ENCODE results near the gene ST3GAL4.

DNA sequence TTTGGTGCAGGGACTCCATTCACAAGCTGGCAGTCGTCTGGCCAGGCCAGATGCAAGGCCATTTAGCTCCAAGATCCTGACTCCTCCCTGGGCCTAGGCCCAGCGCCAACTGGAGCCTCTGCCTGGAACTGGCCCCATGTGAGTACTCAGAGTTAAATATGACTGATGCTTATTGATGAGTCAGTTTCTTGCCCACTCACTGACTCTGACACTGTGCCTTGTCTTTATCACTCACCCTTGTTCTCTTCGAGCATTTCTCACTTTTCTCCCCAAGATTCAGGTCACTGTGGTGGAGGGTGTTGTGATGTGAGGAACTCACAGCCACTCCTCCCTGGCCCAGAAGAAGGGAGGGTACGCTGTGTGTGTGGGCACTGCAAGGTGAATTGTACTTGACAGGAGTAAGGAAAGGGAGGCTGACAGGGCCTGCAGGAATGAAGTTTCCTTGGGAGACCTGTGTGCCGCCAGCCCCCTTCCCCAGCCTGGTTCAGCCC, 23.2 kb upstream of the ST3GAL4 start:
- TF ChIP-seq ZNF426 (tag by site-specific recombination; IDR thresholded peaks at IDR 0.05) (no peak), ZNF747 (tag by site-specific recombination; IDR thresholded peaks at IDR 0.05) (no peak), SP2 (tag by site-specific recombination; IDR thresholded peaks at IDR 0.05) (no peak), ZNF776 (tag by site-specific recombination; IDR thresholded peaks at IDR 0.05; ENCODE audit: borderline replicate concordance) (no peak), ZNF677 (tag by site-specific recombination; IDR thresholded peaks at IDR 0.05) (no peak), ZNF211 (tag by site-specific recombination; IDR thresholded peaks at IDR 0.05; ENCODE audit: low read depth) (no peak), ZNF76 (tag by site-specific recombination; IDR thresholded peaks at IDR 0.05; ENCODE audit: borderline replicate concordance, low read depth) (no peak), ZNF24 (tag by site-specific recombination; IDR thresholded peaks at IDR 0.05) (no peak), ZNF701 (tag by site-specific recombination; IDR thresholded peaks at IDR 0.05) (no peak)
- TF ChIP-seq, protein P1, sequence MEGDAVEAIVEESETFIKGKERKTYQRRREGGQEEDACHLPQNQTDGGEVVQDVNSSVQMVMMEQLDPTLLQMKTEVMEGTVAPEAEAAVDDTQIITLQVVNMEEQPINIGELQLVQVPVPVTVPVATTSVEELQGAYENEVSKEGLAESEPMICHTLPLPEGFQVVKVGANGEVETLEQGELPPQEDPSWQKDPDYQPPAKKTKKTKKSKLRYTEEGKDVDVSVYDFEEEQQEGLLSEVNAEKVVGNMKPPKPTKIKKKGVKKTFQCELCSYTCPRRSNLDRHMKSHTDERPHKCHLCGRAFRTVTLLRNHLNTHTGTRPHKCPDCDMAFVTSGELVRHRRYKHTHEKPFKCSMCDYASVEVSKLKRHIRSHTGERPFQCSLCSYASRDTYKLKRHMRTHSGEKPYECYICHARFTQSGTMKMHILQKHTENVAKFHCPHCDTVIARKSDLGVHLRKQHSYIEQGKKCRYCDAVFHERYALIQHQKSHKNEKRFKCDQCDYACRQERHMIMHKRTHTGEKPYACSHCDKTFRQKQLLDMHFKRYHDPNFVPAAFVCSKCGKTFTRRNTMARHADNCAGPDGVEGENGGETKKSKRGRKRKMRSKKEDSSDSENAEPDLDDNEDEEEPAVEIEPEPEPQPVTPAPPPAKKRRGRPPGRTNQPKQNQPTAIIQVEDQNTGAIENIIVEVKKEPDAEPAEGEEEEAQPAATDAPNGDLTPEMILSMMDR (tag by site-specific recombination; IDR thresholded peaks at IDR 0.05): no peak
- TF ChIP-seq, protein P2, sequence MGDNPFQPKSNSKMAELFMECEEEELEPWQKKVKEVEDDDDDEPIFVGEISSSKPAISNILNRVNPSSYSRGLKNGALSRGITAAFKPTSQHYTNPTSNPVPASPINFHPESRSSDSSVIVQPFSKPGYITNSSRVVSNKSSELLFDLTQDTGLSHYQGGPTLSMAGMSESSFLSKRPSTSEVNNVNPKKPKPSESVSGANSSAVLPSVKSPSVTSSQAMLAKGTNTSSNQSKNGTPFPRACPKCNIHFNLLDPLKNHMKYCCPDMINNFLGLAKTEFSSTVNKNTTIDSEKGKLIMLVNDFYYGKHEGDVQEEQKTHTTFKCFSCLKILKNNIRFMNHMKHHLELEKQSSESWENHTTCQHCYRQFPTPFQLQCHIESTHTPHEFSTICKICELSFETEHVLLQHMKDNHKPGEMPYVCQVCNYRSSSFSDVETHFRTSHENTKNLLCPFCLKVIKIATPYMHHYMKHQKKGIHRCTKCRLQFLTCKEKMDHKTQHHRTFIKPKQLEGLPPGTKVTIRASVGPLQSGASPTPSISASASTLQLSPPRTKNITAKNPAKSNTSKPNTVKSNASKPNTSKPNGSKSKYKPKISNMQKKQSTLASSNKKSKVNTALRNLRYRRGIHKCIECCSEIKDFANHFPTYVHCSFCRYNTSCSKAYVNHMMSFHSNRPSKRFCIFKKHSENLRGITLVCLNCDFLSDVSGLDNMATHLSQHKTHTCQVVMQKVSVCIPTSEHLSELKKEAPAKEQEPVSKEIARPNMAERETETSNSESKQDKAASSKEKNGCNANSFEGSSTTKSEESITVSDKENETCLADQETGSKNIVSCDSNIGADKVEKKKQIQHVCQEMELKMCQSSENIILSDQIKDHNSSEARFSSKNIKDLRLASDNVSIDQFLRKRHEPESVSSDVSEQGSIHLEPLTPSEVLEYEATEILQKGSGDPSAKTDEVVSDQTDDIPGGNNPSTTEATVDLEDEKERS (tag by site-specific recombination; IDR thresholded peaks at IDR 0.05): no peak
- TF ChIP-seq, protein P3, sequence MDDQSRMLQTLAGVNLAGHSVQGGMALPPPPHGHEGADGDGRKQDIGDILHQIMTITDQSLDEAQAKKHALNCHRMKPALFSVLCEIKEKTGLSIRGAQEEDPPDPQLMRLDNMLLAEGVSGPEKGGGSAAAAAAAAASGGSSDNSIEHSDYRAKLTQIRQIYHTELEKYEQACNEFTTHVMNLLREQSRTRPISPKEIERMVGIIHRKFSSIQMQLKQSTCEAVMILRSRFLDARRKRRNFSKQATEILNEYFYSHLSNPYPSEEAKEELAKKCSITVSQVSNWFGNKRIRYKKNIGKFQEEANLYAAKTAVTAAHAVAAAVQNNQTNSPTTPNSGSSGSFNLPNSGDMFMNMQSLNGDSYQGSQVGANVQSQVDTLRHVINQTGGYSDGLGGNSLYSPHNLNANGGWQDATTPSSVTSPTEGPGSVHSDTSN (CRISPR knock-in tag; IDR thresholded peaks at IDR 0.05): no peak
- TF ChIP-seq, protein P4, sequence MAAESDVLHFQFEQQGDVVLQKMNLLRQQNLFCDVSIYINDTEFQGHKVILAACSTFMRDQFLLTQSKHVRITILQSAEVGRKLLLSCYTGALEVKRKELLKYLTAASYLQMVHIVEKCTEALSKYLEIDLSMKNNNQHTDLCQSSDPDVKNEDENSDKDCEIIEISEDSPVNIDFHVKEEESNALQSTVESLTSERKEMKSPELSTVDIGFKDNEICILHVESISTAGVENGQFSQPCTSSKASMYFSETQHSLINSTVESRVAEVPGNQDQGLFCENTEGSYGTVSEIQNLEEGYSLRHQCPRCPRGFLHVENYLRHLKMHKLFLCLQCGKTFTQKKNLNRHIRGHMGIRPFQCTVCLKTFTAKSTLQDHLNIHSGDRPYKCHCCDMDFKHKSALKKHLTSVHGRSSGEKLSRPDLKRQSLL (tag by site-specific recombination; IDR thresholded peaks at IDR 0.05): no peak
- TF ChIP-seq, protein P5, sequence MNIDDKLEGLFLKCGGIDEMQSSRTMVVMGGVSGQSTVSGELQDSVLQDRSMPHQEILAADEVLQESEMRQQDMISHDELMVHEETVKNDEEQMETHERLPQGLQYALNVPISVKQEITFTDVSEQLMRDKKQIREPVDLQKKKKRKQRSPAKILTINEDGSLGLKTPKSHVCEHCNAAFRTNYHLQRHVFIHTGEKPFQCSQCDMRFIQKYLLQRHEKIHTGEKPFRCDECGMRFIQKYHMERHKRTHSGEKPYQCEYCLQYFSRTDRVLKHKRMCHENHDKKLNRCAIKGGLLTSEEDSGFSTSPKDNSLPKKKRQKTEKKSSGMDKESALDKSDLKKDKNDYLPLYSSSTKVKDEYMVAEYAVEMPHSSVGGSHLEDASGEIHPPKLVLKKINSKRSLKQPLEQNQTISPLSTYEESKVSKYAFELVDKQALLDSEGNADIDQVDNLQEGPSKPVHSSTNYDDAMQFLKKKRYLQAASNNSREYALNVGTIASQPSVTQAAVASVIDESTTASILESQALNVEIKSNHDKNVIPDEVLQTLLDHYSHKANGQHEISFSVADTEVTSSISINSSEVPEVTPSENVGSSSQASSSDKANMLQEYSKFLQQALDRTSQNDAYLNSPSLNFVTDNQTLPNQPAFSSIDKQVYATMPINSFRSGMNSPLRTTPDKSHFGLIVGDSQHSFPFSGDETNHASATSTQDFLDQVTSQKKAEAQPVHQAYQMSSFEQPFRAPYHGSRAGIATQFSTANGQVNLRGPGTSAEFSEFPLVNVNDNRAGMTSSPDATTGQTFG (tag by site-specific recombination; IDR thresholded peaks at IDR 0.05; ENCODE audit: borderline replicate concordance): no peak
